C4-2B (cell line): ENCODE results near the gene ICE1.

Experiments used
- CTCF ChIP-seq: fragments of 450-650 bp; conservative IDR thresholded peaks from 2 replicates; pipeline ENCODE4 v1.5.1; 2017; ENCODE audit warnings: mild to moderate bottlenecking
- ZFX ChIP-seq: fragments of 450-650 bp; IDR thresholded peaks from 2 replicates; pipeline ENCODE4 v1.6.1; 2017

- TF ChIP-seq CTCF (no peak), ZFX (no peak)
Observed at GRCh38 chr5:5424736-5425135, 2.3 kb downstream of the ICE1 start.
